C4-2B (cell line): ENCODE measurements around the gene AICDA.
"Not testable (repeated sequence)": the region's sequence is repeated elsewhere in the genome, so short reads cannot be mapped to it uniquely, and the experiment has no call there.

Experiments
- H3K27ac ChIP-seq: fragments of 450-650 bp; 2 replicates; pipeline ENCODE4 v1.5.1; 2017
- CTCF ChIP-seq: fragments of 450-650 bp; conservative IDR thresholded peaks from 2 replicates; pipeline ENCODE4 v1.5.1; 2017; ENCODE audit warnings: mild to moderate bottlenecking
- ZFX ChIP-seq: fragments of 450-650 bp; IDR thresholded peaks from 2 replicates; pipeline ENCODE4 v1.6.1; 2017

AICDA gene

GRCh38 chr12:8630131-8630530 lies 17.5 kb upstream of the AICDA start:
- no peak overlapping the region for H3K27ac ChIP-seq
- no peak for TF ChIP-seq CTCF

DNA sequence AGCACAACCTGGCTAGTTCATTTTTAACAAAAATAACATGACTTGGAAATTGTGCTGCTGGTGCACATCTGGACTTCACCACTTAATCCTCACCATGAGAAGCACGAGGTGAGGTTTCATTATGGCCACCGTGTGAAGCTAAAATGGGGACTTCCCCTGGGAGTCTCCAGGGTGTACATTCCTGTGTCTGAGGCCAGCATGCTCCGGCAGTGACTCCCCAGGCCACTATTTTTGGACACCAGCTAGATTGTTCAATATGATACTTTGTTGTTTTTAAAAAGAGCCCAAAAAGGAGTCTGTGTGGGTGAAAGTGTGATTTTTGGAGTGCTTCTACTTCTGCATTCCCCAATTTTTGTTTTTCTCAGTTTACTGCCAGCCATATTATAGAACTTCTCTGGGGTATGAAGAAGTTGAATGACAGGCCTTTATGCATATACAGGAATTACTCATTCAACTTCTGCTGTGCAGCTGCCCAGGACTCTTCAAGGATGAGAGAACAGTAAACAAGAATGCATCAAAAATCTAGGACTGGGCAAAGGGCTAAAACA lies 16.9 kb upstream of the AICDA start:
- no peak for TF ChIP-seq ZFX
- TF ChIP-seq CTCF, result no peak
- H3K27ac ChIP-seq, result no peak overlapping the region

DNA sequence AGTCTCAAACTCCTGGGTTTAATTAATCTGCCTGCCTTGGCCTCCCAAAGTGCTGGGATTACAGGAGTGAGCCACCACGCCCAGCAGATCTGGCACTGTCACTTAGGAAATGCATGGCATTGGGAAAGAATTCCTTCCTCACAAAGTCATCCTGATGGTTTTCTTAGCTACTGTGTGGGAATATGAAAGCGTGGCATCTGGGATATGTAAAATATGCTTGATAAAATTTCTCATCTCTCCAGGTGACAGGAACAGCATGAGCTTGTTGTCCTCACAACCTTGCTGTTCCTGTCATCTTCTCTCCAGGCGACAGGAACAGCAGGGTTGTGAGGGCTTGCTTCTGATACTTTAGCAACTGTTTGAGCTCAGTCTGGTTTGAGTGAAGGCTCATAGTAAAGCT lies 16.1 kb upstream of the AICDA start:
- no peak overlapping the region for H3K27ac ChIP-seq
- no peak for TF ChIP-seq CTCF
- no peak for TF ChIP-seq ZFX

GRCh38 chr12:8624750-8625149 lies 12.1 kb upstream of the AICDA start:
- not testable (repeated sequence) for H3K27ac ChIP-seq

DNA sequence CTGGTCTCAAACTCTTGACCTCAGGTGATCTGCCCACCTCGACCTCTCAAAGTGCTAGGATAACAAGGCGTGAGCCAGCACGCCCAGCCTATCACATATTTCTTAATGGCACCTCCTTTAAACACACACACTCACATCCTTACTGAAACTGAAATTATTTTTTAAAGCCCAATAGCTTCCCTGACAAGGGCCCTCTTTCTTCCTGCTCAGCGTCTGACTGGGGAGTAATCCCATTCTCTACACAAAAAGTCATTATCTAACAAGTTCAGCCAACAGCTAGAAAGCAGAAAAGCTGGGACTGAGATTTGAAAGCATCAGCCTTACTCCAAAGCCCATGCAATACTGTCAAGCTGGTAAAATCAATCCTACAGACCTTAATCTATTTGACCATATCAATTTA lies 10.0 kb upstream of the AICDA start:
- TF ChIP-seq CTCF (no peak), ZFX (no peak)
- H3K27ac ChIP-seq, result no peak overlapping the region

DNA sequence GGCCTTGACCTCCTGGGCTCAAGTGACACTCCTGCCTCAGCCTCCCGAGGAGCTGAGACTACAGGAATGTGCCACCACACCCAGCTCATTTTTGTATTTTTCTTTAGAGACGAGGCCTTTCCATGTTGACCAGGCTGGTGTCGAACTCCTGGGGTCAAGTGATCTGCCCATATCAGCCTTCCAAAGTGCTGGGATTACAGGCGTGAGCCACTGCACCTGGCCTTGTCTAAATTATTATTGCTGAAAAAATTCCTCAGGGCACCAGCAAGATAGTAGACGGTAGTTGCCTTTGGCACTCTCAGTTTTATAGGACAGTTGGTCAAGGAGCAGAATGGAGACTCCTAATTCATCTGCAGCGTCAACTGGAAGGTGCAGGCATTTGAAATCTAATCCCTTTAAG lies 2.5 kb upstream of the AICDA start:
- H3K27ac ChIP-seq, result no peak overlapping the region
- no peak for TF ChIP-seq CTCF
- TF ChIP-seq ZFX, result no peak

- H3K27ac ChIP-seq, result not testable (repeated sequence)
Measured at GRCh38 chr12:8613881-8614280, 1.2 kb upstream of the AICDA start.

DNA sequence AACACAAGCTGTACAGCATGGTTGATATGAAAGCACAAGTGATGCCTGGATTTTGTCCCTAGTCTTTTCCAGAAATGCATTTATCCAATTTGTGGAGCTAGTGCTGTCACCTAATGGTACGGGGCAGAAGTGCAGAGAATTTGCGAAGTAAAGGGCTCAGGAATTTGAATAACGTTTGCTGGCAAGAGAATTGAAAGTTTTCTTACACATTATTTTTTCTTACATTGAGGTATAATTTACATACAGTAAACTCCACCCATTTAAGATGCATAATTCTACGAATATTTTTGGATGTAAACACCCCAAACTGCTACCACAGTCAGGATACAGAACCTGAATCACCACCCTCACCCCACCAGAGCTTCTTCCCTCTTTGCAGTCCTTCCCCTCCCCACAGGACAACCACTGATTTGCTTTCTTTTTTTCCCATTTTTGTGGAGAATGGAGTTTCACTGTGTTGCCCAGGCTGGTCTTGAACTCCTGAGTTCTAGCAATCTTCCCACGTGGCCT lies 3.5 kb downstream of the AICDA start:
- no peak overlapping the region for H3K27ac ChIP-seq
- TF ChIP-seq ZFX (no peak), CTCF (peak; percentile 94)
